Kidney tubule cell (primary cell): ENCODE results near the gene AP3B2.

ENCODE experiments used
- DNase-seq: peaks from one replicate; pipeline ENCODE4 v3.0.0-alpha.2; 2018; ENCODE audit warnings: low spot score

The AP3B2 gene

GRCh38 chr15:82692171-82692570 is 17.5 kb downstream of the AP3B2 start:
- no peak for DNase-seq

- no peak for DNase-seq
These were observed 20.5 kb downstream of the AP3B2 start for GRCh38 chr15:82689147-82689546.

- DNase-seq: no peak
These were observed 21.0 kb downstream of the AP3B2 start for GRCh38 chr15:82688691-82689090.

- DNase-seq: no peak
These were observed 28.3 kb downstream of the AP3B2 start for GRCh38 chr15:82681371-82681770.

GRCh38 chr15:82680200-82681102 is 29.2 kb downstream of the AP3B2 start:
- DNase-seq: peak; percentile 83

GRCh38 chr15:82679626-82680199 is 30.0 kb downstream of the AP3B2 start:
- DNase-seq: no peak

GRCh38 chr15:82677720-82678323 is 31.9 kb downstream of the AP3B2 start:
- DNase-seq: no peak

- DNase-seq: no peak
These were observed 34.8 kb downstream of the AP3B2 start for GRCh38 chr15:82674873-82675272.

- DNase-seq: no peak
These were observed 39.0 kb downstream of the AP3B2 start for GRCh38 chr15:82670699-82671098.

- DNase-seq: no peak
These were observed 43.1 kb downstream of the AP3B2 start for GRCh38 chr15:82666606-82667005.

GRCh38 chr15:82664021-82664420 is 45.7 kb downstream of the AP3B2 start:
- DNase-seq: no peak

GRCh38 chr15:82663186-82663600 is 46.5 kb downstream of the AP3B2 start:
- peak; percentile 35 for DNase-seq

GRCh38 chr15:82662641-82663040 is 47.0 kb downstream of the AP3B2 start:
- no peak for DNase-seq

- no peak for DNase-seq
These were observed 49.3 kb downstream of the AP3B2 start for GRCh38 chr15:82660378-82660777.

GRCh38 chr15:82656641-82657266 is 52.9 kb downstream of the AP3B2 start:
- no peak for DNase-seq

GRCh38 chr15:82655606-82656005 is 54.1 kb downstream of the AP3B2 start:
- no peak for DNase-seq

GRCh38 chr15:82653483-82654168 is 56.0 kb downstream of the AP3B2 start:
- DNase-seq: peak; percentile 17

- DNase-seq: no peak
These were observed 58.0 kb downstream of the AP3B2 start for GRCh38 chr15:82651708-82652107.

GRCh38 chr15:82650046-82650670 is 59.5 kb downstream of the AP3B2 start:
- no peak for DNase-seq

GRCh38 chr15:82649226-82649999 is 60.3 kb downstream of the AP3B2 start:
- no peak for DNase-seq
